ENCODE results near the gene KLHDC2.
"Not testable (repeated sequence)": the region's sequence is repeated elsewhere in the genome, so short reads cannot be mapped to it uniquely, and the experiment has no call there.

Gene KLHDC2

DNA sequence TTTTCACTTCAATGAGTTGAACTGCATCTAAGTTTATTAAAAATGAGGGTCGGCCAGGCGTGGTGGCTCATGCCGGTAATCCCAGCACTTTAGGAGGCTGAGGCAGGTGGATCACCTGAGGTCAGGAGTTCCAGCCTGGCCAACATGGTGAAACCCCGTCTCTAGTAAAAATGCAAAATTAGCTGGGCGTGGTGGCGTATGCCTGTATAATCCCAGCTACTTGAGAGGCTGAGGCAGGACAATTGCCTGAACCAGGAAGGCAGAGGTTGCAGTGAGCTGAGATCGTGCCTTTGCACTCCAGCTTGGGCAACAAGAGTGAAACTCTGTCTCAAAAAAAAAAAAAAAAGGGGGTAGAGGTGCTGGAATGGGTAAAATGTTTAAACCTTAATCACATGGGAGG lies 13.1 kb downstream of the KLHDC2 start:
- not testable (repeated sequence) for DNase-seq (ENCODE audit: low spot score)

DNA sequence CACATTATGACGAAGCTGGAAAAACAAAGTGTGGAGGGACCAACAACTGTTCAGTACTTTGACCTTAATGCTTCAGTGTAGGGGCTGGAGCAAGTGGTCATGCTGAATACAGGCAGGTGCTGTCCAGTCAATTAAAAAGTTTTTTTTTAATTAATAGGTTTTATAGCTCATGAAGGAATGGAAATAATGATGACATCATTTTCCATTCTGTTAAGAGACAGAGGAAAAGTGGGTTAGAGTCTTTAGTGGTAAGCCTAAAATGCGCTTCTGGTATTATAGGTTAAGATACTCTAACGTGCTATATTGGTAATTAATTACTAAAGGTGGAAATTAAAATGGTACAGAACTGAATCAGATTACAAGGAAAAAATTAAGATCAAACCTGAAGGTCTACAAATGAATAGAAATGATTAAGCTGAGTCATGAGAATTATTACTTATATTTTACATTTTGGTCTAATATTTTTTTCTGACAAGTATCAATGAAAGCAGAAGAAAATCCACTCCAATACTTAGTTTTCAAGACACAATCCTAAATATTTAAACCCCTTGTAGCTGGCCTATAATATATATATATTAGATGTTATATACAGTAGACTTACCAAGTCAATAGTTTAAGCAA lies 15.6 kb downstream of the KLHDC2 start:
- DNase-seq (ENCODE audit: low spot score): no peak

- no peak for DNase-seq (ENCODE audit: low spot score)
Observed at GRCh38 chr14:49786315-49786714, 18.4 kb downstream of the KLHDC2 start.

DNA sequence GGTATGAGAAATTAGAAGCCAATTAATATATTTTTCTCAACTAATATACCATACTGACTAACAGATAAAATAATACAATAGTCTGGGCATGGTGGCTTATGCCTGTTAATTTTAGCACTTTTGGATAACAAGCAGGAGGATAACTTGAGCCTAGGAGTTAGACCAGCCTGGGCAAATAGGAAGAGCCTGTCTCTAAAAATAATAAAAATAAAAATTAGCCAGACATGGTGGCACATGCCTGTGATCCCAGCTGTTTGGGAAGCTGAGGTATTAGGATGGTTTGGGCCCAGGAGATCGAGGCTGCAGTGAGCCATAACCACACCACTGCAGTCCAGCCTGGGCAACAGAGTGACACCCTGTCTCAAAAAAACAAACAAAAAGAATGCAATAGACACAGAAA lies 24.7 kb downstream of the KLHDC2 start:
- no peak for DNase-seq (ENCODE audit: low spot score)

DNA sequence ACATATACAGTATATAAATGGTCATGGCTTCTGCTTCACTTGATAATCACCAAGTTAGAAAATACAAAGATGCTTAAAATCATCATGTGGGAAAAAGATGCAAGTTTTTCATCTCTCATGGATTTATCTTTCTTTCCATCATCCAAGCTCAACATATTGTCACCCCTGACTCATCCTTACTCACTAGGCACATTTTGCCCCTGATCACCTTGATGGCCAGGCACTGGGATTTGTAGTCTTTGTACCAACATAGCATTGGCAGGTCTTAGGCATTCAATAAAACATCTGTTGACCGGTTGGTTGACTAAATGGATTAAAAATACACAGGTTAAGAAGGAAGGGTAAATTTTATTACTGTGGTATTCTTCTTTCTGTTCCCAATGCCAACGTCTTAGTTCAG lies 28.1 kb downstream of the KLHDC2 start:
- DNase-seq (ENCODE audit: low spot score): no peak

- DNase-seq (ENCODE audit: low spot score): no peak
Observed at GRCh38 chr14:49808780-49809179, 40.8 kb downstream of the KLHDC2 start.

DNA sequence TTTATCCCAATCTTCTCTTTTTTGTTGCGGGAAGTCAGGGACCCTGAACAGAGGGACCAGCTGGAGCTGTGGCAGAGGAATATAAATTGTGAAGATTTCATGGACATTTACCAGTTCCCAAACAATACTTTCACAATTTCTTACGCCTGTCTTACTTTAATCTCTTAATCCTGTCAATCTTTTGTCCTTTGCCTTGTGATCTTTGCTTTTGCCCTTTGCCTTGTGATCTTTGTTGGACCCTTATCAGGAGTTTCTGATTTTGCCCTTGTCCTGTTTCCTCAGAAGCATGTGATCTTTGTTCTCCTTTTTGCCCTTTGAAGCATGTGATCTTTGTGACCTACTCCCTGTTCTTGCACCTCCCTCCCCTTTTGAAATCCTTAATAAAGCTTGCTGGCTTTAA lies 48.2 kb downstream of the KLHDC2 start:
- DNase-seq (ENCODE audit: low spot score): not testable (repeated sequence)

- no peak for DNase-seq (ENCODE audit: low spot score)
Observed at GRCh38 chr14:49816844-49817243, 48.9 kb downstream of the KLHDC2 start.

DNA sequence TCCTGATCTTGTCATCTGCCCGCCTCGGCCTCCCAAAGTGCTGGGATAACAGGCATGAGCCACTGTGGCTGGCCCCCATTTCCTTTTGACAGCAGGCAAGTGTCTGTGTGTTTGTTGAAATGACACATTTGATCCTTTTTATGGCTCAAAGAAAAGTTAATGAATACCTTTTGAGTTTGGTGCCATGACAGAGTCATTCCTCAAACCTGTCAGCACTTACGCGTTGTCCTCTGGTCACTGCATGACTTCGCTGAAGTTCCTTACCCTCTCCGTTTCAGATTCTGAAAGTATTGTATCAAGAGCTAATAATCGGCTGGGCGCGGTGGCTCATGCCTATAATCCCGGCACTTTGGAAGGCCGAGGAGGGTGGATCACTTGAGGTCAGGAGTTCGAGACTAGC lies 52.2 kb downstream of the KLHDC2 start:
- DNase-seq (ENCODE audit: low spot score): no peak

GRCh38 chr14:49828640-49829039 lies 60.7 kb downstream of the KLHDC2 start:
- no peak for DNase-seq (ENCODE audit: low spot score)
